ENCODE measurements around the gene PLPP2.
"Not testable (repeated sequence)": the region's sequence is repeated elsewhere in the genome, so short reads cannot be mapped to it uniquely, and the experiment has no call there.

The PLPP2 gene

DNA sequence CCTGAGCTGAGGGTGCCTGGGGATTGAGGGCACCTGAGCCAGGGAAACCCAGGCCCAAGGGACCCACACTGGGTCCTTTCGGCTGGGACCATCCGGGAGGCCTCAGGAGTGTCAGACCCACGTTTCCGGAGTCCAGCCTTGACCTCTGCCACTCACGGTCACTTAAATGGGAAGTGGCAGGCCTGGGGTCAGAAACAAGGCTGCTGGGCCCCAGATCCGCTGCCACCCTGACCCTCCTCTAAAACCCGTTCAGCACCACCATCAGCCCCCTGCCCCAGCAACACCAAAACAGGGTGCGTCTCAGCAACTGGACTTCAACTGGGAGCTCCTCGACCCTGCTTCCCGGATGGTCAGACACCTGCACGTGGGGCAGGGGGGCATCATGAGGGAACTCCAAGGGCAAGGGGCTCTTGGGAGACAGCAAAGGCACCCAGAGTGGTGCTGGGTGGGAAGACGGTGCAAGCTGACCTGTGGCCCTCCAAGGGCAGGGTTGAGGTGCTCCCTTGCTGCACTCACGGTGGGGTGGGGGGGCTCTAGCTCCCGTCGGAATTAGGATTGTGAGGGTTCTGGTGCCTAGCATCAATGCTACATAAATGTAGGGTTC, 1.2 kb upstream of the PLPP2 start:
- DNase-seq = no peak

DNA sequence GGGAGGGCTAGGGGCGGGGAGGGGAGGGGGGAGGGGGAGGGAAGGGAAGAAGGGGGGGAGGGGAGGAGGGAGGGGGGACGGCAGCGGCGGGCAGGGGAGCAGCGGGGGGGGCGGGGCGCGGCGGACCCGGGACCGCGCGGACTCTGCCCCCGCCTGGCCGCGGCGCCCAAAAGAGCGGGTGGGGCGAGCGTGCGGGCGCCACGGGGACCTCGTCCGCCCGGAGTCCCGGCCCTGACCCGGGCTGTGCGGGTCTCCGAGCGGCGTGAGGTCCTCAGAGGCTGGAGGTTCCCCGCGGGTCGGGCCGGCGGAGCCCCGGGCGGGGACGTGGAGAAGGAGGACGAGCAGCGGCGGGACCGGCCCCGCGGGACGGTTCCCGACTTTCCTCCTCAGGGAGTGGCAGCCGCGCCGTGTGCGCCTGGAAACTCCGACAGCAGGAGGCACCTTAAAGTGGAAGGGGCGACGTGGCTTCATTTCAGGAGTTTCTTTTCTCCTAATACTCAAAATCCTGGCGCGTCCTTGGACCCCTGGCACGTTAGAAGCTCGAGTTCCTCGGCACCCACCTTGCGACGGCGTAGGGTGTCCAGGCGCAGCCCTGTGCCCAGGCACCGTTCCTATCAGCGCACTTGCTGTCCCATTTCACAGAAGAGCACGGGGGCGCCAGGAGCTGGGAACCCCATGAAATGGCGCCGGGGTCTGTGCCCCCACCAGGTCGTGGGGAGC, 518 bp upstream of the PLPP2 start:
- no peak for DNase-seq

DNA sequence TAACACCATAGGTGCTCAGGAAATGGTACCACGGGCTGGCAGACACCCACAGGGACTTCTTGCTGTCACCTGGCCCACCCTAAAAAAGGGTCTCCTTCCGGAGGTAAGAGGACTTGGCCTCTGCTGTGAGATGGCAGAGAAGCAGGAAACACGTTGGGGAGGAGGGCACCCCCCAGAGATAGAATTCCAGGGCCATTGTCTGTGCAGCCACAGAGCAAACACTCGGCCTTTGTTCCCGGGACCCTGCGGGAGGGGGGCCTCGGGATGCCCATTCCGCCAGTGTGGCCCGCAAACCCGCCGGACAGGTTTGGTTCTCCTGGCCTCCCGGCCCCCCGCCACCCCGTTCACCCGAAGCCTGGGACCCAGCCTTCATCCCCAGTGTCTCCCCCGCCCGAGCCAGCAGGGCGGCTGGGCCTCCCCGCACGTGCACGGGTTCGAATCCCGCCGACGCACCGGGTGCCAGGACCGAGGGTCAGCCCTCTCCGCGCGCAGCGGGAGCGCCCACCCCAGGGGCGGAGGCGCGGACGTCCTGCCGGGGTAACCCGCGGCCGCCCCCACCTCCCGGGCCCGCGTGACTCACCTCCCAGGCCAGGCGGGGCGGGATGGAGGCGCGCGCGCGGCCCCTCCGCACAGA, 714 bp downstream of the PLPP2 start:
- DNase-seq = no peak

DNA sequence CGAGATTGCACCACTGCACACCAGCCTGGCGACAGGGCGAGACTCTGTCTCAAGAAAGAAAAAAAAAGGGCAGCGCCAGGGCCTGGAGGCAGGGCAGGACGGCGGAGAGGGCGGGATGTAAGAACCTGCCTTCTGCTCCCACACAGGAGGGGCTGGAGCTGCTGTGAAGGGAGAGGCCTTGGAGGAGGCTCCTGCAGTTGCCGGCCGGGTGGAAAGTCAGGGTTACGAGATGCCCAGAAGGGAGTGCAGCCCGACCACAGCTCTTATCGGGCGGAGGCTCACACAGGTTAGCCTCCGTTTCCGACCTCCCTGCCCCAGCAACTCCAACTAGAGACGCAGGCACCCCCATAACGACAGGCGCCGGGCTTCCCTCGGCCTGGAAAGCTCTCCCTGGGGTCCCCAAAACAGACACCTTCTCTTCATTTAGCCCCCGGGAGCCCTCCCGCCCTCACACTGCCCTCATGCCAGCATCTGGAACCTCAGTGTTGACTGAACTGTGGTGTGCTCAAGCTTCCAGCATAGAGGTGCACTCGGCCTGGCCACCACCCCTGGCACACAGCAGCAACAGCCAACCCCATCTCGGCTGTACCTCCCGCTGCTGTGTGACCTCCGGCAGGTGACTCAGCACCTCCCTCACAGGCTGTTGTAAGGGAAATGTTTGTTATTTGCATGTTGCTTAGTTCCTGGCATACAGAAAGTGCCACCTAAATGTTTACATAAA, 1.4 kb downstream of the PLPP2 start:
- peak; percentile 23 for DNase-seq

DNA sequence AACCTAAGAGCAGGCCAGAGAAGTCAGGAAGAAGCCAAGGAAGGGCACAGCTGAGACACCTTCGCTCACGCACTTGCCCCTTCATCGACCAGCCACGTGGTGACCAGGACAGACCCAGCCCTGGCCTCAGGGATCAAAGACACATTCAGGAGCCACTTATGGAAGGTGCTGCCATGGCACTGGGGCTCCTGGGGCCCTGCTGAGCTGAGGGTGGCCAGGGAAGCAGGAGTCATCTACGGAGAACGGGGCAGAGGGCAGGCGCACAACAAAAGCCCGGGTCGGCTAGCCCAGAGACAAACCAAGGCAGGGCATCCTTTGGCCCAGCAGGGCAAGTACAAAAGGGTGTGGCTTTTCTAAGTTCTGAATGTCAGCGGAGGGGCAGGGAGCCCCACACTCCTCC, 2.3 kb downstream of the PLPP2 start:
- DNase-seq = no peak

DNA sequence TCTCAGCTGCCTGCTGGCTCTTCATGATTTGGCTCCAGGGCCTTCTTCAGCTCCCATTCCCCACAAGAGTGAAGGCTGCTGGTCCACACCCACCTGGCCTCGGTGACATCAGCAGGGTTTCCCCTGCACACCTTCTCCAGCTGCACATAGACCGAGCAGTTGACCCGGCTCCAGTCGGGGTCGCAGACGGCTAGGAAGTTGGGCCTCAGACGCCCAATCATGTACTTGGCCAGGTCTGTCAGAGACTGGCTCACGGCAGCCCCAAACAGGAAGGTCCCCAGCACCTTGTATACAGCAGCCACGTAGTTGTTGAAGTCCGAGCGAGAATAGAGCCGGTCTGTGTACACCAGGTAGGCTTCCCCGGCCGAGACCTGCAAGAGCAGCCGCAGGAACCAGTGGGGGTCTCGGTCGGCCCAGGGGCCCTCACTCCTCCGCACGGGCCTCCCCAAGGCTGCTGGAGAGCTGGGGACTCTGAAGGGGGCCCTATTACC, 3.8 kb downstream of the PLPP2 start:
- DNase-seq = no peak

DNA sequence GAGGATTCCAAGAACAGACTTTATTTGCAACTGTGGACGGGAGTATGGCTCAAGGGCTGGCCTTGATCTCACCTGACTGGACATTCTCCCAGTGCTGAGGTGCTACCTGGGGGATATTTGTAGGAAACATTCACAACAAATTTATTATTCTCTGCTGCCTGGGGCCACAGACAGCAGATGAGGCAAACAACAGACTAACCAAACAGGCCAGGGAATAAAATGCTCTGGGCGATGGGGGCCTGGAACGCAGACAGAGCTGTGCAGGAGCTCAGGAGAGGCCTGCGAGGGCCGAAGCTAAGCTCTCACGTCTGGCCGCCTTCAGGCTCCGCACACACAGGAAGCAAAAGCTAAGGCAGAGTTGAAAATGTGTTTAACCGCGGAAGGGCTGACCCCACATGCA, 7.8 kb downstream of the PLPP2 start:
- no peak for DNase-seq

DNA sequence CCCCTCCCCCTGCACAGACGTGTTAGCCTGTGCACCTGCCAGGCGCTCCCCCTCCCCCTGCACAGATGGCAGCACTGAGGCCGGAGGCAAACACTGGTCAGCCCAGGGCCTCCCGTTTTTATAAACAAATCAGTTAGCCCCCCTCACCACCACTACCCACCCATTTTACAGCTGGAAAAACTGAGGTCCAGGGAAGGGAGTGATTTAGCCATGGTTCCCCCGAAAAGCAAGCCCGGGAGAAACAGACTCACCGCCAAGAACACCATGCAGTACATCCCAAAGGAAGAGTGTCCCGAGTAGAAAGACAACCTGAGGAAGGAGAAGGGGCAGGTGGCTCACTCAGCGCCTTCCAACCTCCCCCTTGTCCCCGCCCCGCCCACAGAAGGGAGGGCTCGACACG, 8.7 kb downstream of the PLPP2 start:
- no peak for DNase-seq

DNA sequence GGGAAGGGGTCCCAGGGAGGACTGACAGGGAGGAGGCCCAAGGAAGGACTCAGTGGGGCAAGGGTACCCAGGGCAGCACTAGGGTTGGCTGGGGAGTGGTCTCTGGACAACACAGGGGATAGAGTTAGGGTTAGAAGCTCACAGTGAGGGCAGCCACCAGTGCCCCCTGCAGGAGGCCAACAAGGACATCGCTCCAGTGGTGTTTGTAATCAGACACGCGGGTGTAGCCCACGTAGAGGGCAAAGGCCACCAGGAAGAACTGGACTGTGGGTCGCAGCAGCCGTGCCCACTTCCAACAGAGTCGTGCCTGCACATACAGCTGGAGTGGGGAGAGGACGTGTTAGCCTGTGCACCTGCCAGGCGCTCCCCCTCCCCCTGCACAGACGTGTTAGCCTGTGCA, 9.2 kb downstream of the PLPP2 start:
- DNase-seq = no peak

DNA sequence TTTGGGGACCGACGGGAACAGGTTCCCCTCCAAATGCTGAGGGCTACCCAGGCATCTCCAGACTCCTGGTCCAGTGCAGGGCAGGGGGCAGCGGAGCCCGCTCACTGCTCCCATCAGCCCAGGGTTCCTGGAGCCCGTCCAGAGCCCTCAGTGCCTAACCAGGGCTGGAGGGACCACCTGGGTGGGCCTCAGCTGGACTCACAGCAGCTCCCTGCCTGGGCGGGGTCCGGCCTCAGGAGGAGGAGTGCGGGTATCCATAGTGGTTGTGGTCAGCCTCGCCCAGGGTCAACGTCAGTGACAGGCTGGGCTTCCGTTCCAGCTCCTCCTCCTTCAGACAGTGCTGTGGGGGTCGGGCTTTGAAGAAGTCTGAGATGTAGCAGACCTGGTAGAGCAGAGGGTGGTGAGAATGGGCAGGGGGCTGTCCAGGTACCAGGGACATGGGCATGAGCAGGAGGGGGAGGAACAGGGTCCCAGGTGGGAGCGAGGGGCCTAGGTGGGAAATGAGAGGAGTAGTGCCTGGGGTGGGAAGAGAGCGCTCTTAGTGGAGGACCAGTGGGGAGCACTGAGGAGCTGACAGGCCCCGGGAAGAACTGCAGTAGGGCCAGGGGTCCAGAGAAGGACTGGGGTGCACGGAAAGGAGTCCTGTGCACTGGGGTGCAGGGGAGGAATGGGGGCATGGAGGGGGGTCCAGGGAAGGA, 9.9 kb downstream of the PLPP2 start:
- no peak for DNase-seq

DNA sequence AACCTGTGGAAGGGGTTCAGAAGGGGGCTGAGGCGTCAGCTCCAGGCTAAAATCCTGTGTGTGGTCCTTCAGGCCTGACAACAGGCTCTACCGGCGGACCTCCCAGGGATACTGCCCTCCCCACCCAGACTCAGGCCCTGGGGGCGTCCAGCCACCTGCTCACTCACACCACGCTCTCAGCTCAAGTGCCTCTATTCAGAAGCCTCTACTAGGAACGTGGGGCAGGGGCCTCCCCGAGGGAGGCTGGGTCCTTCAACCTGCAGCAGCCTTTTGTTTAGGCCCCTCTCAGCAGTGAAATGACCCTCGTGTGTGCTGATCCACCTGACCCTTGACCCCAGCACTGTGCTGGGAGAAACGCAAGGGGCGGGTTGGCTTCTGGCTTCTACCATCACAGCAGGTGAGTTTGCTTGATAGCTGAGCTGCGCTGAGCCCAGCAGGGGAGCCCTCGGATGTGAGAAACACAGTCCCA, 10.6 kb downstream of the PLPP2 start:
- no peak for DNase-seq

DNA sequence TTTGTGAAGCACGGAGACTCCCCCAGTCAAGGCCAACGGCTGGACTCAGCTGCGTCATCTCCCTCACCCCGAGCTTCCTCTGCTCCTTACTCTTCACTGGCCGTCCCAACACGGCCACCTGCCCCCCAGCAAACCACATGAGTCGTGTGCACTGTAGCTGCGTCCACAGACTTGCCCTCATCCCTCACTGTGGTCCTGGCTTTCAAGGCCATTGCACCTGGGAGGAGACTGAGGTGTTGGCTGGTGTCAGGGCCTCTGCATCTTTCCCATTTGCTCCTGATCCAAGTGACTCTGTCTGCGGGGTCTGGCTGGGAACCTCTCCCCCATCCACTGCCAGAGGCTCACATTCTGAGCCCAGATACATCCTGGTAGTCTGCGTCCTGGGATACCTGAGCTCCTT, 11.5 kb downstream of the PLPP2 start:
- no peak for DNase-seq

DNA sequence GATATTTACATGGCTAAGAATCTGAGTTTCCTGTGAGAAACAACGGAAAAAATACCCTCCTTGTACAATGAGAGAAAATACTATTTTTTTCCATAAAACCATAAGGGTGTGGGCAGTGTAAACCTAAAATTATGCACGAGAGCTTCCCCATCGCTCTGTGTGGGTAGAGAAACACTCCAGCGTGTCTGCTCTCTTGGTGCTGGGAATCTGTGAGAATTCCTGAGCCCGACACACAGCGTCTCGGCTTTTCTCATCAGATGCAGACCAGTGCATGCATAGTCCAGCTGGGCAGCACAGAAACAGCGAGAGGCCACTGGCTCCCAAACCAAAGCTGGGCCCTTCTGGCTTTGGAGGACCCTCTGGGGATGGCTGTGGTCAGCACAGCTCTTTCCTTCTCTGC, 12.0 kb downstream of the PLPP2 start:
- DNase-seq = no peak

DNA sequence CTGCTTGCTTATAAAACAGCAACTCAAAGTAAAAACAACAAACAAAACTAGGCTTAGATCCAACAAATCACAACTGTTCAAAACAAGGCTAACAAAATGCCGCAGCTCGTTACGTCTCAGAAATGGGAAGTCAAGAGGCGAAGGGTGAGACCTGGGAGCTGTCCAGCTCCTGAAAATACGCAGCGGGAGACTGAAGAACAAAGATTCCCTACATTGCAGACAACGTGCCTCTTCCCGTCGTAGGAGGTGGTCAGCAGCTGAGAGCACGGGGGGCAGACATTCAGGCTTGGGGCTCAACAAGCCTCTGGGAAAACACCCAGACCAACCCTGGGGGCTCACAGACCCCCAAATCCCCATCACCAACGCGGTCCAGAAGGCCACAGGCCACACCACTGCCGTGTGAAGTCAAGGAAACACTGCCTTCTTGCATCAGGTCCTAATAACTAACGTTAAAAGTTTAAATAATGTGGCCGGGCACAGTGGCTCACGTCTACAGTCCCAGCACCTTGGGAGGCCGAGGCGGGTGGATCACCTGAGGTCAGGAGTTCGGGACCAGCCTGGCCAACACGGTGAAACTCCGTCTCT, 13.5 kb downstream of the PLPP2 start:
- no peak for DNase-seq

DNA sequence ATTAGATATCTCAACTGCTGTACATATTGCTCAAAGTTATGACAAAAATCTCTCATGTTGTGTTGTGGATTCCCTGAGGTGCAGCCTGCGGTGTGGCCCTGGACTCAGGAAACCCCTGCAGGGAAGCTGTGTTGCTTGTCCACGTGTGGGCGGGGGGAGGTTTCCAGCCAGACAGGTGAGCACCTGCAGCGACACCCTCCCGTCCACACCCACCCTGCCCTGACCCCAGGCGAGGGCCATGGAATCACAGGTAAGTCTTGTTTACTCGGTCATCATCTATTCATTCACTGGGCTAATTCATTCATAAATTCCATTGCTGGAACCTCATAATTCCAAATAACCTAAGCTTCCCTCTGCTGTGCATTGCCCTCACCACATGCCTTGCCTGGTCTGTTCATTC, 14.1 kb downstream of the PLPP2 start:
- no peak for DNase-seq

DNA sequence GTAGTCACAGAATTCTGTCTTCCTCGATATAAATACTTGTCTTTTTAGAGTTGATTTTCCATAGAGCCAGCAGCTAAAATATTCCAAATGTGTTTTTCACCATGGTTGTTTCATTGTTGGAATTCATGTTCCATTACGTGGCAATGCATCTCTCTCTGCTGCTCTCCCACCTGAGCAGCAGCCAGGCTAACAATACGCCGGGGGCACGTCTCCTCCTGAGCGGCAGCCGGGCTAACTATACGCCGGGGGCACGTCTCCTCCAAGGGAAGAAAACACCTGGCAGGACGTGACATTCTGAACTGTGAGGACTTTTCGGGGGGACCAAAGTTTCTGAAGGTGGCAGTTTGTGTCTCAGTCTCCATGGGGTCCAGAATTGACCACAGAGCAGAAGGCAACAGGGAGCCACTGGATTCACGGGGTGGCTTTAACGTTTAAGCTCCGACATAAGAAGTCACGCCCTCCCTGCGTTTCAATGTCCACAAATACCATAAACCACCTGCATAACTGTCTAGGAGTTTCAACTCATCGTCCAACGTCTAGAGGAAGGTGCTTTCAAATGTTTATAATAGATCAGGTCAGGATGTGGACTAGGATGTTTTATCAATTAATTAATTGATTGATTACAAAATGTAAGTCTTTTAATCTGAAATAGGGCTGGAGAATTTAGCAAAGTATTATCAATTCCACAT, 15.1 kb downstream of the PLPP2 start:
- no peak for DNase-seq

DNA sequence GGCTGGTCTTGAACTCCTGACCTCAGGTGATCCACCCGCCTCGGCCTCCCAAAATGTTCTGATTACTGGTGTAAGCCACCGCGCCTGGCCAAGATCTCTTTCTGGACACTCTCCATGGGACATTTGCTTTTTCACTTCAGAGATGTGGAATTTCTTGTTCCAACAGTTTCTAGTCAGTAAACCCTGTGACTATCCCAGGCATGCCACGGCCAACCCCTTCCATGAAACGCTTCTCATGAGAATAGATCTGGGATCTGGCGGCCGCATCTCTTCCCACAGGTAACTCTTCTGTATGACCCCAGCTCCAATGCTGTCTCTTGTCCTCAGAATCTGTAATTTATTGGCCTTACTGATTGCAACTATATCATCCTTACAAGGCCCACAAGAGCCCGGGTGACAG, 16.2 kb downstream of the PLPP2 start:
- DNase-seq = no peak

DNA sequence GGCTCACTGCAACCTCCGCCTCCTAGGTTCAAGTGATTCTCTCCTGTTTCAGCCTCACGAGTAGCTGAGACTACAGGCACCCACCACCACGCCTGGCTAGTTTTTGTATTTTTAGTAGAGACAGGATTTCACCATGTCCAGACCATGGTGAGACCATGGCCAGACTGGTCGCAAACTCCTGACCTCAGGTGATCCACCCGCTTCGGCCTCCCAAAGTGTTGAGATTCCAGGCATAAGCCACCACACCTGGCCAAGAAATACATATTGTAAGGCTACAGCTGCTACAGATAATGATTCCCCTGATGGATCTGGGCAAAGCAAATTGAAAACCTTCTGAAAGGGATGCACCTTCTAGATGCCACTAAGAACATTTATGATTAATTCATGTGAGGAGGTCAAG, 17.8 kb downstream of the PLPP2 start:
- DNase-seq = no peak

DNA sequence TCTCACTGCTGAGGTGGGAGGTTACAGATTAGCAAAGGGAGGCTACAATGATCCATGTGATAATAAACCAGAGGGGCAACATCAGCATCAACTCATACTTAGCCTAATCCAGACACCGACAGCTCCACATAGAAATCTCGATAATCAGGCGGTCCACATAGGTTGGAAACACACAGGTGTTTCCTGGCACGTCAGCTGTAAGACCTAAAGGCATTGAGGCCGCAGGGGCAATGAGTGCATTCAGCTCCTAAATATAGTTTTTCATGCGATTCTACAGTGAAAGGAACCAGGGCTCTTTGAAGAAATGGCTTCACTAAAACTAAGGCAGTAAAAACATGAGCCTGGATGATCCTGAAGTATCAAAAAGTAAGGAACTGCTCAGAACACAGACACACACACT, 19.3 kb downstream of the PLPP2 start:
- no peak for DNase-seq

DNA sequence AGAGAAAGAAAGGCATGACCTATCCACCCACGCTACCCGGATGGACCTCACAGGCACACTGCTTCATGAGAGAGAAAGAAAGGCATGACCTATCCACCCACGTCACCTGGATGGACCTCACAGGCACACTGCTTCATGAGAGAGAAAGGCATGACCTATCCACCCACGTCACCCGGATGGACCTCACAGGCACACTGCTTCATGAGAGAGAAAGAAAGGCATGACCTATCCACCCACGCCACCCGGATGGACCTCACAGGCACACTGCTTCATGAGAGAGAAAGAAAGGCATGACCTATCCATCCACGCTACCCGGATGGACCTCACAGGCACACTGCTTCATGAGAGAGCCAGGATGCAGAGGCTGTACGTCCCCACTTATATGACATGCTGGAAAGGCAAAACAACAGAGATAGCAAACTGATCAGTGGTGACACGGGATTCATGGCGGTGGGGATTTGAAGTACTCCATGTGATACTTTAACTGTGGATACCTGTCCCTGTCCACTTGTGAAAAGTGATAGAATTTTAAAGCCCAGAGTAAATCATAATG, 20.4 kb downstream of the PLPP2 start:
- not testable (repeated sequence) for DNase-seq

DNA sequence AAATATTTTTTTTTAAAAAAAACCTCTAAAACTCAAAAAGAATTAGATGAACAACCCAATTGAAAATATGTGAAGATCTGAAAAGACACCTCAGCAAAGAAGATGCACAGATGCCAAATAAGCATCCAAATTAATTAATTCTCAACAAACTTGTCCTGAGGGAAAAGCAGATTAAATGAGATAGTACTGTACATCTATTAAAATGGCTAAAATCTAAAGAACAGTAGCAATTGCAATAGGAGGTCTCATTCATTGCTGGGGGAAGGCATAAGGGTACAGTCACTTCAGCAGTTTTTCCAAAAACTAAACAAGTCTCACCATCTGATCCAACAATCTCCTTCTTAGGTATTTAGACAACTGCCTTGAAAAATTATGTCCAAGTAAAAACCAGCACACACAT, 22.0 kb downstream of the PLPP2 start:
- DNase-seq = no peak

DNA sequence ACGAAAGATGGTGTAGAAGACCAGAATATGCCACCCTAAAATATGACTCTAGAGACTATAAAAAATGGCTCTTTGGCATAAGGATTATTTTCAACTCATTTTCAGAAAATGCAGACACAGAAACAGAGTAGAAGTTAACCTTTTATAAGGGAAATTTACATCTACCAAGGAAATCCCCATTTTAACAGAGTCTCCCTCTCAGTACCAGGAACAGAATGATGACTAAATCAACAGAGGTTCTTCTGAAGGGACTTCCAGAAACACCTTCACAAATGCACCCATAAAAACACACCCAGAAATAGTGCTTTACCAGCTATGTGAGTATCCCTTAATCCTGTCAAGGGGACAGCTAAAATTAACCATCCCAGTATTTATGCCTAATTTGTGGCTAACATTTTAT, 29.1 kb downstream of the PLPP2 start:
- DNase-seq = no peak
